Activated naive CD4-positive, alpha-beta T cell treated with anti-CD3 and anti-CD28 coated beads for 36 hours (primary cell): ENCODE data around the gene C20orf141. TPM values are rescaled to one million over a fixed set of nuclear protein-coding genes. Genes with fewer than 3 reads are reported as not detected.
"Not testable (repeated sequence)": the region's sequence is repeated elsewhere in the genome, so short reads cannot be mapped to it uniquely, and the experiment has no call there.

Source experiments
- CTCF ChIA-PET: fragments of 350-600 bp; sonication (Branson Sonifier 250); formaldehyde crosslinking; loops from one replicate; lab custom pipeline; 2021; ENCODE audit warnings: antibody characterized with exemption; lab: Charles Lee
- DNase-seq: peaks from one replicate; pipeline ENCODE4 v3.0.0-alpha.2; 2020
- H3K27ac Mint-ChIP-seq: one replicate; pipeline ENCODE4 v1.8.0; 2021; ENCODE audit warnings: mild to moderate bottlenecking, mixed read lengths
- H3K27me3 Mint-ChIP-seq: one replicate; pipeline ENCODE4 v1.8.0; 2021; ENCODE audit warnings: low read depth, mixed read lengths
- H3K36me3 Mint-ChIP-seq: one replicate; pipeline ENCODE4 v1.8.0; 2021; ENCODE audit warnings: low read depth, mixed read lengths
- H3K4me1 Mint-ChIP-seq: one replicate; pipeline ENCODE4 v1.8.0; 2021; ENCODE audit warnings: low read depth, mixed read lengths
- H3K4me3 Mint-ChIP-seq: one replicate; pipeline ENCODE4 v1.8.0; 2021; ENCODE audit warnings: mild to moderate bottlenecking, moderate library complexity, mixed read lengths
- H3K9me3 Mint-ChIP-seq: one replicate; pipeline ENCODE4 v1.8.0; 2021; ENCODE audit warnings: mixed read lengths
- intact Hi-C: fragments of 100-400 bp; cut with micrococcal nuclease; formaldehyde crosslinking; loops from one replicate; pipeline ENCODE4 v1.15.1; 2023
- total RNA-seq, 2 experiments: library from RNA; stranded (reverse); gene quantifications; one replicate each; pipeline ENCODE4 v1.2.3, GENCODE V29; 2021

Gene C20orf141
- total RNA-seq, 2 experiments from 2014 or later = not detected

- intact Hi-C loops = loop anchor here (1.0 kb wide), 1 partner anchor 31 kb away; no protein-coding TSS in a partner anchor
- Mint-ChIP-seq H3K27me3 (peaks cover 60% of the 10 kb centered on the region), H3K4me3 (peak overlapping the region; percentile 74), H3K27ac (peak overlapping the region; percentile 24), H3K36me3 (peaks cover 1% of the 10 kb centered on the region), H3K4me1 (peaks cover 22% of the 10 kb centered on the region), H3K9me3 (no peaks in the 10 kb centered on the region)
- CTCF ChIA-PET = interaction anchor here (0.9 to 1.1 kb wide), 3 partner anchors 24 to 51 kb away, joined by 3 to 4 read pairs (median 3); no protein-coding TSS in a partner anchor
- no peak for DNase-seq
Measured at GRCh38 chr20:2801286-2801728, 13.5 kb upstream of the C20orf141 start.

GRCh38 chr20:2804041-2804828, 10.6 kb upstream of the C20orf141 start:
- H3K27ac Mint-ChIP-seq = no peak overlapping the region
- no peak overlapping the region for H3K4me3 Mint-ChIP-seq
- H3K4me1 Mint-ChIP-seq = peaks cover 19% of the 10 kb centered on the region
- intact Hi-C loops = no loop called here
- H3K9me3 Mint-ChIP-seq = no peaks in the 10 kb centered on the region
- CTCF ChIA-PET = interaction anchor here (0.6 to 1.2 kb wide), 2 partner anchors 181 to 293 kb away, joined by 3 read pairs; no protein-coding TSS in a partner anchor
- peaks cover 1% of the 10 kb centered on the region for H3K36me3 Mint-ChIP-seq
- DNase-seq = no peak
- H3K27me3 Mint-ChIP-seq = peaks cover 53% of the 10 kb centered on the region

- Mint-ChIP-seq H3K4me1 (peaks cover 10% of the 10 kb centered on the region), H3K4me3 (no peak overlapping the region), H3K36me3 (no peaks in the 10 kb centered on the region), H3K27me3 (peaks cover 44% of the 10 kb centered on the region), H3K9me3 (no peaks in the 10 kb centered on the region), H3K27ac (no peak overlapping the region)
- DNase-seq = no peak
- intact Hi-C loops = no loop called here
- CTCF ChIA-PET = no interaction called here
Measured at GRCh38 chr20:2804852-2805688, 9.7 kb upstream of the C20orf141 start.

- CTCF ChIA-PET = no interaction called here
- Mint-ChIP-seq H3K4me3 (no peak overlapping the region), H3K27me3 (peaks cover 41% of the 10 kb centered on the region), H3K27ac (no peak overlapping the region), H3K36me3 (no peaks in the 10 kb centered on the region), H3K9me3 (no peaks in the 10 kb centered on the region), H3K4me1 (peaks cover 7% of the 10 kb centered on the region)
- intact Hi-C loops = no loop called here
- DNase-seq = no peak
Measured at GRCh38 chr20:2805689-2806350, 9.0 kb upstream of the C20orf141 start.

GRCh38 chr20:2806351-2806701, 8.5 kb upstream of the C20orf141 start:
- H3K27me3 Mint-ChIP-seq = peaks cover 41% of the 10 kb centered on the region
- intact Hi-C loops = no loop called here
- CTCF ChIA-PET = no interaction called here
- no peak overlapping the region for H3K27ac Mint-ChIP-seq
- no peaks in the 10 kb centered on the region for H3K9me3 Mint-ChIP-seq
- no peak overlapping the region for H3K4me3 Mint-ChIP-seq
- DNase-seq = no peak
- no peaks in the 10 kb centered on the region for H3K36me3 Mint-ChIP-seq
- peaks cover 2% of the 10 kb centered on the region for H3K4me1 Mint-ChIP-seq

GRCh38 chr20:2807019-2807418, 7.8 kb upstream of the C20orf141 start:
- Mint-ChIP-seq H3K27ac (no peak overlapping the region), H3K9me3 (peaks cover 3% of the 10 kb centered on the region), H3K4me3 (no peak overlapping the region), H3K27me3 (peaks cover 38% of the 10 kb centered on the region), H3K4me1 (no peaks in the 10 kb centered on the region), H3K36me3 (peaks cover 2% of the 10 kb centered on the region)
- intact Hi-C loops = no loop called here
- DNase-seq = no peak
- CTCF ChIA-PET = no interaction called here

GRCh38 chr20:2807929-2808328, 6.9 kb upstream of the C20orf141 start:
- H3K27me3 Mint-ChIP-seq = peaks cover 35% of the 10 kb centered on the region
- intact Hi-C loops, DNase-seq, H3K4me3 Mint-ChIP-seq, H3K36me3 Mint-ChIP-seq, H3K4me1 Mint-ChIP-seq, H3K27ac Mint-ChIP-seq, H3K9me3 Mint-ChIP-seq: not testable (repeated sequence)
- CTCF ChIA-PET = interaction anchor here (0.6 kb wide), 1 partner anchor 13 kb away, joined by 8 read pairs; no protein-coding TSS in a partner anchor

- no peak for DNase-seq
- CTCF ChIA-PET = interaction anchor here (0.6 kb wide), 1 partner anchor 55 kb away, joined by 7 read pairs; no protein-coding TSS in a partner anchor
- Mint-ChIP-seq H3K4me3 (no peak overlapping the region), H3K27me3 (peaks cover 27% of the 10 kb centered on the region), H3K4me1 (no peaks in the 10 kb centered on the region), H3K36me3 (peaks cover 3% of the 10 kb centered on the region), H3K9me3 (peaks cover 8% of the 10 kb centered on the region), H3K27ac (no peak overlapping the region)
- intact Hi-C loops = no loop called here
Measured at GRCh38 chr20:2809690-2810089, 5.1 kb upstream of the C20orf141 start.

- Mint-ChIP-seq H3K27me3 (peaks cover 16% of the 10 kb centered on the region), H3K4me3 (no peak overlapping the region), H3K4me1 (no peaks in the 10 kb centered on the region), H3K9me3 (peaks cover 8% of the 10 kb centered on the region), H3K27ac (no peak overlapping the region), H3K36me3 (peaks cover 3% of the 10 kb centered on the region)
- DNase-seq = no peak
- intact Hi-C loops = no loop called here
- CTCF ChIA-PET = interaction anchor here (0.7 kb wide), 1 partner anchor 499 kb away, joined by 3 read pairs; no protein-coding TSS in a partner anchor
Measured at GRCh38 chr20:2812189-2812588, 2.6 kb upstream of the C20orf141 start.

- peaks cover 3% of the 10 kb centered on the region for H3K36me3 Mint-ChIP-seq
- peaks cover 8% of the 10 kb centered on the region for H3K9me3 Mint-ChIP-seq
- no peak overlapping the region for H3K27ac Mint-ChIP-seq
- no peak for DNase-seq
- H3K27me3 Mint-ChIP-seq = peaks cover 13% of the 10 kb centered on the region
- no peaks in the 10 kb centered on the region for H3K4me1 Mint-ChIP-seq
- CTCF ChIA-PET = interaction anchor here (0.6 kb wide), 1 partner anchor 19 kb away, joined by 4 read pairs; no protein-coding TSS in a partner anchor
- intact Hi-C loops = no loop called here
- no peak overlapping the region for H3K4me3 Mint-ChIP-seq
Measured at GRCh38 chr20:2814076-2814475, 711 bp upstream of the C20orf141 start.

GRCh38 chr20:2815242-2815900, 584 bp downstream of the C20orf141 start:
- H3K4me1 Mint-ChIP-seq = peaks cover 6% of the 10 kb centered on the region
- intact Hi-C loops = no loop called here
- peaks cover 20% of the 10 kb centered on the region for H3K27me3 Mint-ChIP-seq
- no peak overlapping the region for H3K4me3 Mint-ChIP-seq
- no peak for DNase-seq
- CTCF ChIA-PET = no interaction called here
- no peak overlapping the region for H3K27ac Mint-ChIP-seq
- H3K36me3 Mint-ChIP-seq = peaks cover 3% of the 10 kb centered on the region
- H3K9me3 Mint-ChIP-seq = peaks cover 8% of the 10 kb centered on the region
